H1 (cell line): ENCODE results near the gene WASL. TPM values are rescaled to one million over a fixed set of nuclear protein-coding genes. Genes with fewer than 3 reads are reported as not detected.

Source experiments
- BCL11A ChIP-seq, 2 experiments: IDR thresholded peaks; one replicate each; pipeline ENCODE4 v1.6.1; 2011; ENCODE audit warnings: low read depth in 2 of 2, low read length in 2 of 2, mild to moderate bottlenecking in 2 of 2
- BRCA1 ChIP-seq: IDR thresholded peaks from 2 replicates; pipeline ENCODE4 v1.6.1; 2012; ENCODE audit warnings: low read depth, low read length, improper control_type of control experiment
- CHD1 ChIP-seq: IDR thresholded peaks from 2 replicates; pipeline ENCODE4 v1.6.1; 2012; ENCODE audit warnings: low read depth, low read length, improper control_type of control experiment
- CHD2 ChIP-seq: IDR thresholded peaks from 2 replicates; pipeline ENCODE4 v1.6.1; 2012; ENCODE audit warnings: low read length, improper control_type of control experiment
- EGR1 ChIP-seq: IDR thresholded peaks from 2 replicates; pipeline ENCODE4 v1.6.1; 2011; ENCODE audit warnings: low read depth, low read length, borderline replicate concordance
- JUND ChIP-seq: IDR thresholded peaks from 2 replicates; pipeline ENCODE4 v1.6.1; 2011; ENCODE audit warnings: mild to moderate bottlenecking, improper control_type of control experiment, low read length
- RXRA ChIP-seq: IDR thresholded peaks from 2 replicates; pipeline ENCODE4 v1.6.1; 2011; ENCODE audit warnings: low read depth, mild to moderate bottlenecking, low read length, moderate library complexity; ENCODE audit not compliant: insufficient read depth
- SIRT6 ChIP-seq: IDR thresholded peaks from one replicate; pipeline ENCODE4 v1.7.1; 2012; ENCODE audit warnings: low read length, inconsistent platforms
- SP1 ChIP-seq: IDR thresholded peaks from 2 replicates; pipeline ENCODE4 v1.6.1; 2011; ENCODE audit warnings: low read depth, low read length
- SP2 ChIP-seq: IDR thresholded peaks from 2 replicates; pipeline ENCODE4 v1.6.1; 2012; ENCODE audit warnings: mild to moderate bottlenecking, low read length, inconsistent platforms
- TAF1 ChIP-seq: IDR thresholded peaks from 2 replicates; pipeline ENCODE4 v1.6.1; 2011; ENCODE audit warnings: mild to moderate bottlenecking, low read depth, low read length
- polyA plus RNA-seq, 7 experiments: library from polyadenylated mRNA; depleted of rRNA in 3 of 7; stranded (reverse) in 5 of 7; unstranded in 2 of 7; fragments of >200 nt in 5 of 7; fragments of 200-250 nt in 2 of 7; gene quantifications; 1 replicate in 5 of 7; 2 replicates in 1 of 7; 4 replicates in 1 of 7; pipeline versions ENCODE4 v1.2.1 to v1.2.3, GENCODE V29; 2011 to 2013; ENCODE audit warnings: missing spikeins in 2 of 7, mixed read lengths in 2 of 7
- total RNA-seq: library from RNA; stranded (reverse); fragmentation: NEBNext Ultra II Directional; extraction: Animal tissue kit (Norgen Biotek cat#: 25700); gene quantifications from 2 replicates; pipeline ENCODE4 v1.2.1, GENCODE V29; 2021
- TF ChIP-seq, protein P1 (sequence below): fragments of 300-600 bp; sonication (generic); IDR thresholded peaks from 2 replicates; pipeline ENCODE4 v1.7.1; 2012; ENCODE audit warnings: low read length, moderate library complexity, mild to moderate bottlenecking, inconsistent platforms; ENCODE audit not compliant: insufficient replicate concordance
- TF ChIP-seq, protein P2 (sequence below): IDR thresholded peaks from 2 replicates; pipeline ENCODE4 v1.6.1; 2012; ENCODE audit warnings: inconsistent platforms

Gene WASL
- total and polyA plus RNA-seq, 2 of the 8 experiments (the other 6 are each of a cell fraction or from before 2014, with no cell fraction given), result 7.7 to 38.9 TPM

DNA sequence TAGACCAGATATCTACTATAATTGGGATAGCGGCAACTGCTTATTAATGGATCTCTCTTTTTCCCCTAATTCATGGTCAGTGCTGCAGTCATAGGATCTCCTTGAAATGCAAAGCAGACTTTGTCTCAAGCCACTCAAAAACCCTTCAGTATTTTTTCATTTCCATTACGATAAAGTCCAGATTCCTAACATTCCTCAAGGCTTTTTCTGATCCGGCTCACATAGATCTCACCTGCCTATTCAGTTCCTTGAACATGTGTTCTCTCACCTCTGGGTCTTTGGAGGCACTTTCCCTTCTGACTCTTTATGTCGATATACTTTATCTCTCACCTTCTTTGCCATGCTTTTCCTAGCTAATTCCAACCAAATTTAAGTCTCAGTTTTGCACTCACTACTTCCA is 25.7 kb upstream of the WASL start (continued):
- TF ChIP-seq, protein P1, sequence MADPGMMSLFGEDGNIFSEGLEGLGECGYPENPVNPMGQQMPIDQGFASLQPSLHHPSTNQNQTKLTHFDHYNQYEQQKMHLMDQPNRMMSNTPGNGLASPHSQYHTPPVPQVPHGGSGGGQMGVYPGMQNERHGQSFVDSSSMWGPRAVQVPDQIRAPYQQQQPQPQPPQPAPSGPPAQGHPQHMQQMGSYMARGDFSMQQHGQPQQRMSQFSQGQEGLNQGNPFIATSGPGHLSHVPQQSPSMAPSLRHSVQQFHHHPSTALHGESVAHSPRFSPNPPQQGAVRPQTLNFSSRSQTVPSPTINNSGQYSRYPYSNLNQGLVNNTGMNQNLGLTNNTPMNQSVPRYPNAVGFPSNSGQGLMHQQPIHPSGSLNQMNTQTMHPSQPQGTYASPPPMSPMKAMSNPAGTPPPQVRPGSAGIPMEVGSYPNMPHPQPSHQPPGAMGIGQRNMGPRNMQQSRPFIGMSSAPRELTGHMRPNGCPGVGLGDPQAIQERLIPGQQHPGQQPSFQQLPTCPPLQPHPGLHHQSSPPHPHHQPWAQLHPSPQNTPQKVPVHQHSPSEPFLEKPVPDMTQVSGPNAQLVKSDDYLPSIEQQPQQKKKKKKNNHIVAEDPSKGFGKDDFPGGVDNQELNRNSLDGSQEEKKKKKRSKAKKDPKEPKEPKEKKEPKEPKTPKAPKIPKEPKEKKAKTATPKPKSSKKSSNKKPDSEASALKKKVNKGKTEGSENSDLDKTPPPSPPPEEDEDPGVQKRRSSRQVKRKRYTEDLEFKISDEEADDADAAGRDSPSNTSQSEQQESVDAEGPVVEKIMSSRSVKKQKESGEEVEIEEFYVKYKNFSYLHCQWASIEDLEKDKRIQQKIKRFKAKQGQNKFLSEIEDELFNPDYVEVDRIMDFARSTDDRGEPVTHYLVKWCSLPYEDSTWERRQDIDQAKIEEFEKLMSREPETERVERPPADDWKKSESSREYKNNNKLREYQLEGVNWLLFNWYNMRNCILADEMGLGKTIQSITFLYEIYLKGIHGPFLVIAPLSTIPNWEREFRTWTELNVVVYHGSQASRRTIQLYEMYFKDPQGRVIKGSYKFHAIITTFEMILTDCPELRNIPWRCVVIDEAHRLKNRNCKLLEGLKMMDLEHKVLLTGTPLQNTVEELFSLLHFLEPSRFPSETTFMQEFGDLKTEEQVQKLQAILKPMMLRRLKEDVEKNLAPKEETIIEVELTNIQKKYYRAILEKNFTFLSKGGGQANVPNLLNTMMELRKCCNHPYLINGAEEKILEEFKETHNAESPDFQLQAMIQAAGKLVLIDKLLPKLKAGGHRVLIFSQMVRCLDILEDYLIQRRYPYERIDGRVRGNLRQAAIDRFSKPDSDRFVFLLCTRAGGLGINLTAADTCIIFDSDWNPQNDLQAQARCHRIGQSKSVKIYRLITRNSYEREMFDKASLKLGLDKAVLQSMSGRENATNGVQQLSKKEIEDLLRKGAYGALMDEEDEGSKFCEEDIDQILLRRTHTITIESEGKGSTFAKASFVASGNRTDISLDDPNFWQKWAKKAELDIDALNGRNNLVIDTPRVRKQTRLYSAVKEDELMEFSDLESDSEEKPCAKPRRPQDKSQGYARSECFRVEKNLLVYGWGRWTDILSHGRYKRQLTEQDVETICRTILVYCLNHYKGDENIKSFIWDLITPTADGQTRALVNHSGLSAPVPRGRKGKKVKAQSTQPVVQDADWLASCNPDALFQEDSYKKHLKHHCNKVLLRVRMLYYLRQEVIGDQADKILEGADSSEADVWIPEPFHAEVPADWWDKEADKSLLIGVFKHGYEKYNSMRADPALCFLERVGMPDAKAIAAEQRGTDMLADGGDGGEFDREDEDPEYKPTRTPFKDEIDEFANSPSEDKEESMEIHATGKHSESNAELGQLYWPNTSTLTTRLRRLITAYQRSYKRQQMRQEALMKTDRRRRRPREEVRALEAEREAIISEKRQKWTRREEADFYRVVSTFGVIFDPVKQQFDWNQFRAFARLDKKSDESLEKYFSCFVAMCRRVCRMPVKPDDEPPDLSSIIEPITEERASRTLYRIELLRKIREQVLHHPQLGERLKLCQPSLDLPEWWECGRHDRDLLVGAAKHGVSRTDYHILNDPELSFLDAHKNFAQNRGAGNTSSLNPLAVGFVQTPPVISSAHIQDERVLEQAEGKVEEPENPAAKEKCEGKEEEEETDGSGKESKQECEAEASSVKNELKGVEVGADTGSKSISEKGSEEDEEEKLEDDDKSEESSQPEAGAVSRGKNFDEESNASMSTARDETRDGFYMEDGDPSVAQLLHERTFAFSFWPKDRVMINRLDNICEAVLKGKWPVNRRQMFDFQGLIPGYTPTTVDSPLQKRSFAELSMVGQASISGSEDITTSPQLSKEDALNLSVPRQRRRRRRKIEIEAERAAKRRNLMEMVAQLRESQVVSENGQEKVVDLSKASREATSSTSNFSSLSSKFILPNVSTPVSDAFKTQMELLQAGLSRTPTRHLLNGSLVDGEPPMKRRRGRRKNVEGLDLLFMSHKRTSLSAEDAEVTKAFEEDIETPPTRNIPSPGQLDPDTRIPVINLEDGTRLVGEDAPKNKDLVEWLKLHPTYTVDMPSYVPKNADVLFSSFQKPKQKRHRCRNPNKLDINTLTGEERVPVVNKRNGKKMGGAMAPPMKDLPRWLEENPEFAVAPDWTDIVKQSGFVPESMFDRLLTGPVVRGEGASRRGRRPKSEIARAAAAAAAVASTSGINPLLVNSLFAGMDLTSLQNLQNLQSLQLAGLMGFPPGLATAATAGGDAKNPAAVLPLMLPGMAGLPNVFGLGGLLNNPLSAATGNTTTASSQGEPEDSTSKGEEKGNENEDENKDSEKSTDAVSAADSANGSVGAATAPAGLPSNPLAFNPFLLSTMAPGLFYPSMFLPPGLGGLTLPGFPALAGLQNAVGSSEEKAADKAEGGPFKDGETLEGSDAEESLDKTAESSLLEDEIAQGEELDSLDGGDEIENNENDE, result no peak
- TF ChIP-seq SIRT6, result no peak
- TF ChIP-seq CHD1, result no peak
- no peak for TF ChIP-seq JUND
- TF ChIP-seq CHD2, result no peak
- TF ChIP-seq, protein P2, sequence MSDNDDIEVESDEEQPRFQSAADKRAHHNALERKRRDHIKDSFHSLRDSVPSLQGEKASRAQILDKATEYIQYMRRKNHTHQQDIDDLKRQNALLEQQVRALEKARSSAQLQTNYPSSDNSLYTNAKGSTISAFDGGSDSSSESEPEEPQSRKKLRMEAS, result no peak
- no peak for TF ChIP-seq RXRA
- no peak for TF ChIP-seq BRCA1
- no peak for TF ChIP-seq TAF1
- TF ChIP-seq BCL11A (IDR thresholded peaks at IDR 0.05; ENCODE audit: low read depth in 2 of 2, low read length in 2 of 2), result no peak
- no peak for TF ChIP-seq EGR1
- no peak for TF ChIP-seq SP1
- TF ChIP-seq SP2, result no peak
